ENCODE data around the gene MCRIP1.

DNA sequence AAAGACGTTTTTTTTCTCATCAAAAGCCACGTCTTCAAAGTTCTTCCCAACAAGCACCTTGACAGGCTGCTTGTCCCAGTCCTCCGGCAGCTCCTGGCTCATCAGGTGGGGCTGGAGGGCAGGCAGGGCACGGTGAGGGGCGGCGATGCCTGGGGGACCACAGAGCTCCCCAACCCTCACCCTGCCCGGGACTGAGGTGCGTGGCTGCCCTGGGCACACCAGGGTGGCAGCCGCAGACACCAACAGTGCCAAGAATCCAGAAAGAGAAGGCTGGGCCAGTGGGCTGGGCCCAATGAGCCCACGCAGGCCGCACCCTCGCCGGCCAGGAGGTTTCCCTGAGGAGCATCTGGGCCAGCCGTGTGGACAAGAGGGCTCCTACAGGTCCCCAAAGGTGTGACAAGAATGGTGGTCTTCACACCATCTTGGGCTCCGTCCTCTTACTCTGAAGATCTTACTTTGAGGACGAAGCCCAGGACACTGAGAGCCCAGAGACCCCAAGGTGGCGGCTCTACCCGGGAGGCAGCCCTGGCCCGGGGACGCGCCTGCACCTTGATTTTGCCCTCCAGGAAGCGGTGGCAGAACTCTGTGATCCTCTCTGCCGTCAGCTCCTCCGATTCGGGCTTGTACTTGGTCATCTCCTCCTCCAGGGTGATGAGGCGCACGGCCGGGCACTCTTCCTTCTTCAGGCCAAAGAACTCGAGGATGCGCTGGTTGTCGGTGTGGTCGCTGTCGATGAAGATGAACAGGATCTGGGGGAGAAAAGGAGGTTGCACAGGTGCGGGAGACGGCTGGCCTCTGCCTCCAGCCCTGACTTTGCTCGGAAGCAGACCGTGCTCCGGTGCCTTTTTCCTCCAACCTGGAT is 13.0 kb upstream of the MCRIP1 start:
- TF ChIP-seq, protein P1, sequence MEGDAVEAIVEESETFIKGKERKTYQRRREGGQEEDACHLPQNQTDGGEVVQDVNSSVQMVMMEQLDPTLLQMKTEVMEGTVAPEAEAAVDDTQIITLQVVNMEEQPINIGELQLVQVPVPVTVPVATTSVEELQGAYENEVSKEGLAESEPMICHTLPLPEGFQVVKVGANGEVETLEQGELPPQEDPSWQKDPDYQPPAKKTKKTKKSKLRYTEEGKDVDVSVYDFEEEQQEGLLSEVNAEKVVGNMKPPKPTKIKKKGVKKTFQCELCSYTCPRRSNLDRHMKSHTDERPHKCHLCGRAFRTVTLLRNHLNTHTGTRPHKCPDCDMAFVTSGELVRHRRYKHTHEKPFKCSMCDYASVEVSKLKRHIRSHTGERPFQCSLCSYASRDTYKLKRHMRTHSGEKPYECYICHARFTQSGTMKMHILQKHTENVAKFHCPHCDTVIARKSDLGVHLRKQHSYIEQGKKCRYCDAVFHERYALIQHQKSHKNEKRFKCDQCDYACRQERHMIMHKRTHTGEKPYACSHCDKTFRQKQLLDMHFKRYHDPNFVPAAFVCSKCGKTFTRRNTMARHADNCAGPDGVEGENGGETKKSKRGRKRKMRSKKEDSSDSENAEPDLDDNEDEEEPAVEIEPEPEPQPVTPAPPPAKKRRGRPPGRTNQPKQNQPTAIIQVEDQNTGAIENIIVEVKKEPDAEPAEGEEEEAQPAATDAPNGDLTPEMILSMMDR (conservative IDR thresholded peaks at IDR 0.05 in 1 of 2, IDR thresholded peaks at IDR 0.05 in 1 of 2; ENCODE audit: extremely low read depth in 1 of 2, insufficient read depth in 1 of 2, low read depth in 1 of 2, low read length in 2 of 2) = no peak
- no peak for TF ChIP-seq EZH2 (IDR thresholded peaks at IDR 0.05; ENCODE audit: borderline replicate concordance, low read length)

Data from mammary epithelial cell (primary cell).